Rectal smooth muscle tissue (tissue), 1 donor: ENCODE results near the gene SLC16A5.
A peak's percentile ranks its signal among the peaks of the same experiment; 100 is the strongest.

Experiments used
- H3K27ac ChIP-seq: one replicate; pipeline ENCODE4 v1.7.0; 2013; ENCODE audit warnings: low read depth, low read length, inconsistent platforms
- H3K27me3 ChIP-seq: one replicate; pipeline ENCODE4 v1.7.0; 2013; ENCODE audit warnings: low read length; ENCODE audit not compliant: control insufficient read depth, insufficient read depth
- H3K36me3 ChIP-seq: one replicate; pipeline ENCODE4 v1.7.0; 2013; ENCODE audit warnings: low read length; ENCODE audit not compliant: control insufficient read depth, insufficient read depth
- H3K4me1 ChIP-seq: one replicate; pipeline ENCODE4 v1.7.0; 2013; ENCODE audit warnings: low read length; ENCODE audit not compliant: control insufficient read depth, insufficient read depth
- H3K4me3 ChIP-seq: one replicate; pipeline ENCODE4 v1.7.0; 2013; ENCODE audit warnings: low read length
- H3K9ac ChIP-seq: one replicate; pipeline ENCODE4 v1.7.0; 2013; ENCODE audit warnings: low read length

Gene SLC16A5

GRCh38 chr17:75049706-75050105 lies 38.0 kb upstream of the SLC16A5 start:
- Histone ChIP-seq H3K4me3 (no peak overlapping the region), H3K27ac (no peak overlapping the region), H3K36me3 (no peaks in the 10 kb centered on the region)

GRCh38 chr17:75051941-75052340 lies 35.8 kb upstream of the SLC16A5 start:
- Histone ChIP-seq H3K4me1 (peaks cover 9% of the 10 kb centered on the region), H3K36me3 (no peaks in the 10 kb centered on the region), H3K27me3 (no peaks in the 10 kb centered on the region), H3K9ac (no peak overlapping the region), H3K27ac (no peak overlapping the region), H3K4me3 (no peak overlapping the region)

More at GRCh38 chr17:75049706-75050105, 38.0 kb upstream of the SLC16A5 start:
- no peak overlapping the region for H3K9ac ChIP-seq
- H3K27me3 ChIP-seq: no peaks in the 10 kb centered on the region
- peaks cover 9% of the 10 kb centered on the region for H3K4me1 ChIP-seq

- Histone ChIP-seq H3K36me3 (peaks cover 36% of the 10 kb centered on the region), H3K9ac (no peak overlapping the region), H3K4me3 (no peak overlapping the region), H3K4me1 (peaks cover 4% of the 10 kb centered on the region), H3K27me3 (no peaks in the 10 kb centered on the region), H3K27ac (peak overlapping the region; percentile 68)
These were observed 28.1 kb upstream of the SLC16A5 start for GRCh38 chr17:75059369-75060345.

GRCh38 chr17:75060434-75061054 lies 27.2 kb upstream of the SLC16A5 start:
- Histone ChIP-seq H3K36me3 (peaks cover 36% of the 10 kb centered on the region), H3K4me3 (no peak overlapping the region)

DNA sequence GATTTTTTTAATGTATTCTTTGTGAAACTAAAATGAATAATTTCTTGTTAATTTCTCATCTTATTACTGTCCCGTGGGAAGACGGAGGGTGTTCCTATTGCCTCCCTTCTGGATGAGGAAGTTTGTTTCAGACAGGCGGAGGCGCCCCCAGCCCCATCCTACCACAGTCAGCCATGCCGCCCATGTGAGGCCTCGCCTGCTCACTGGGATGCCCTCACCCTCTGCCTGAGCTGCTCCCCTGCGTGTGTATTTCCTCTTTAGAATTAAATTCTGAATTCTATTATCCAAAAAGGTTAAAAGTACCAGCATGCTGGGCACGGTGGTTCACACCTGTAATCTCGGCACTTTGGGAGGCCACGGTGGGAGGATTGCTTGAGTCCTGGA lies 26.7 kb upstream of the SLC16A5 start:
- no peak overlapping the region for H3K27ac ChIP-seq
- peaks cover 36% of the 10 kb centered on the region for H3K36me3 ChIP-seq
- no peaks in the 10 kb centered on the region for H3K27me3 ChIP-seq
- H3K9ac ChIP-seq: no peak overlapping the region
- no peak overlapping the region for H3K4me3 ChIP-seq
- H3K4me1 ChIP-seq: peaks cover 4% of the 10 kb centered on the region

More at GRCh38 chr17:75060434-75061054, 27.2 kb upstream of the SLC16A5 start:
- Histone ChIP-seq H3K27me3 (no peaks in the 10 kb centered on the region), H3K27ac (peak overlapping the region; percentile 67), H3K9ac (no peak overlapping the region), H3K4me1 (peaks cover 4% of the 10 kb centered on the region)

DNA sequence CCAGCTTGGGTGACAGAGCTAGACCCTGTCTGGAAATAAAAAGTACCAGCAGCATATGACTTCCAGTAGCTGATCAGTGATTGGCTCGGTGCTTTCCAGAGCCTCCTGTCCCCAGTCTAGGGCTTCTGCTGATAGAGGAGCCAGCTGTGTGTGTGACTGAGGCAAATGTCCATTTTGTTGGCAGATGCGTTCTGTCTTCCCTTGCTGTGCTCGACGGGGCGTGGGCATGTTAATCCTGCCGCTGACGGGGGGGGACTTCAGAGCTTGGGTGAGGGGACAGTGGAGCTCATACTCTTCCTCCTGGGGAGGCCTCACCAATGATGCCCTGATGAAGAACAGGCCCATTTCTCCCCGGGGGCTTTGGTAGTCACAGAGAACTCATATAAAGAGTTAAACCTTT lies 26.1 kb upstream of the SLC16A5 start:
- no peaks in the 10 kb centered on the region for H3K27me3 ChIP-seq
- H3K4me3 ChIP-seq: no peak overlapping the region
- H3K9ac ChIP-seq: no peak overlapping the region
- peaks cover 4% of the 10 kb centered on the region for H3K4me1 ChIP-seq
- H3K36me3 ChIP-seq: peaks cover 36% of the 10 kb centered on the region
- no peak overlapping the region for H3K27ac ChIP-seq

GRCh38 chr17:75063201-75063600 lies 24.6 kb upstream of the SLC16A5 start:
- Histone ChIP-seq H3K4me3 (no peak overlapping the region), H3K9ac (no peak overlapping the region), H3K36me3 (peaks cover 36% of the 10 kb centered on the region), H3K27me3 (no peaks in the 10 kb centered on the region), H3K27ac (no peak overlapping the region), H3K4me1 (peaks cover 4% of the 10 kb centered on the region)

DNA sequence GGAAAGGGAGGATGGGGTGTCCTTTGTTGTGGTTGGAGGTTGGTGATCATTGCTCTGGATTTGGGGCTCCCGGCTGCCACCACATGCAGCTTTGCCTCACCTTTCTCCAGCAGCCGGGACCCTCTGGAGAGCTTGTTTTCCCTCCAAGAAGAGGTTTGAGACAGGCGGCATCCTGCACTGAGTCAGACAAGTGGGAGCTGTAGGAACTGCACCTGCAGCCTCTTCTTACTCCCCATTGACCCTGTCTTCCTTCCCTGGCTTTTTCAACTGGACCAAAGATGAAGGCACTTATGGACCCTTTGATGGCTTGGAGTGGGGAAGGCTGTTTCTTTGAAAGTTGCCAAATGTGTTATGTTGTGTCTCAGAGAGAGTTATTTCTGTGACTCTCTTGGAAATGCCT lies 24.1 kb upstream of the SLC16A5 start:
- H3K27ac ChIP-seq: no peak overlapping the region
- H3K4me3 ChIP-seq: no peak overlapping the region
- H3K36me3 ChIP-seq: peaks cover 36% of the 10 kb centered on the region
- H3K27me3 ChIP-seq: no peaks in the 10 kb centered on the region
- H3K4me1 ChIP-seq: peaks cover 4% of the 10 kb centered on the region
- H3K9ac ChIP-seq: no peak overlapping the region

DNA sequence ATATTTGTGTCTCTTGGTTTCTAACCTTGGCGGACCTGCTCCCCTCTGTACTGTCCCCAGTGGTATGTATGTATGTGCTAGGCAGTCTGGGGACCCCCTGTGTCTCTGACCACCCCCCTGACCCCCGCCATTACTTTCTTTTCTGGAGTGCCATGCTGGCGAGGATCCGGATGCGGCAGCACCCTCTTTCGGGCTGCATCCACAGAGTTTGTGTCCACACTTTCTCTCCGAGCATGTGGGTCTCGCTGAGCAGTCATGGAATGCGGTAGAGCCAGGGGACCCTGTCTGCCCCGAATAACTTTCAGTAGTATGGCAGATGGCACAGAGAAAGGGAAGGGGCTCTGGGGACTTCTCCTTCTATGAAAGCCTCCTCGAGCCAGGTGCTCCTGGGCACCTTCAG lies 23.7 kb upstream of the SLC16A5 start:
- no peaks in the 10 kb centered on the region for H3K27me3 ChIP-seq
- H3K9ac ChIP-seq: no peak overlapping the region
- H3K36me3 ChIP-seq: peaks cover 36% of the 10 kb centered on the region
- H3K27ac ChIP-seq: no peak overlapping the region
- no peak overlapping the region for H3K4me3 ChIP-seq
- H3K4me1 ChIP-seq: peaks cover 4% of the 10 kb centered on the region

- Histone ChIP-seq H3K4me1 (peaks cover 4% of the 10 kb centered on the region), H3K27ac (no peak overlapping the region), H3K36me3 (peaks cover 36% of the 10 kb centered on the region), H3K9ac (no peak overlapping the region), H3K27me3 (no peaks in the 10 kb centered on the region), H3K4me3 (no peak overlapping the region)
These were observed 23.3 kb upstream of the SLC16A5 start for GRCh38 chr17:75064460-75064859.

GRCh38 chr17:75064867-75065561 lies 22.7 kb upstream of the SLC16A5 start:
- peaks cover 36% of the 10 kb centered on the region for H3K36me3 ChIP-seq
- H3K27ac ChIP-seq: no peak overlapping the region
- H3K4me1 ChIP-seq: no peaks in the 10 kb centered on the region
- no peaks in the 10 kb centered on the region for H3K27me3 ChIP-seq
- H3K9ac ChIP-seq: no peak overlapping the region
- H3K4me3 ChIP-seq: no peak overlapping the region

GRCh38 chr17:75065562-75066151 lies 22.1 kb upstream of the SLC16A5 start:
- H3K36me3 ChIP-seq: peaks cover 34% of the 10 kb centered on the region
- H3K4me3 ChIP-seq: no peak overlapping the region
- H3K27ac ChIP-seq: no peak overlapping the region
- H3K27me3 ChIP-seq: no peaks in the 10 kb centered on the region
- H3K9ac ChIP-seq: no peak overlapping the region
- no peaks in the 10 kb centered on the region for H3K4me1 ChIP-seq
